ENCODE data around the gene FBXL13. TPM values are rescaled to one million over a fixed set of nuclear protein-coding genes. Genes with fewer than 3 reads are reported as not detected.

The FBXL13 gene
- total RNA-seq, 1 donor from 2014 or later: 3.0 TPM

DNA sequence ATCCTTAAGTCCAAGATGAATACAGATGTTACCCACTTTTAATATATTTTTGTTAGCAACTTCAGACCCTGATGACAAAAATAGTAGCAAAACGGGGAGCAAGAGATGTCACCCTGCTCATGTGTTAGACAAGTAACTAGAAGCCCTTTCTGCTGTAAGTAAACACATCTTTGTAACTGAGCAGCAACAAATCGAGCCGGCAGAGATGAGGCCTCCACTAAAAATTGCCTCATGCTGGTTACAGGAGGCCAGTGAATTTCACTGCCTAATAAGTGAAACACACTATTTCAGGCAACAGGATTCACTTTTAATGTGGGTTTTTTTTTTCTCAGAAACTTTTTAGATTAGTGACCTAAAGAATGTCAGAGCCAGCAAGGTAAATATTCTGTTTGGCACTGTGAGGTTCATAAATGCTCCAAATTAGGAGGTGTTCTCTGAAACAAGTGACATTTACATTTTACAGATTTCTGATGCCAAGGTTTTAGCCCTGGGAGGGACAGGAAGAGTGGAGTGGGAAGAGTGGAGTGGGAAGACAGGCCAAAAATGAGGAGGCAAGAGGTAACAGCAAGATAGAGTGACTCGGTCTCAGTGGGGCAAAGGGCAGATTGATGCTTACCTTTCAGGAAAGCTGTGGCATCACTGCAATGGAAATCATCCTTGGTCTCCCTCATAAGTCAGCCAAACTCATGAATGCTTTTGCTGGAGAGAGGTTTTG, 215.4 kb downstream of the FBXL13 start:
- ATAC-seq (no peak), DNase-seq (no peak)
- TF ChIP-seq, protein P1, sequence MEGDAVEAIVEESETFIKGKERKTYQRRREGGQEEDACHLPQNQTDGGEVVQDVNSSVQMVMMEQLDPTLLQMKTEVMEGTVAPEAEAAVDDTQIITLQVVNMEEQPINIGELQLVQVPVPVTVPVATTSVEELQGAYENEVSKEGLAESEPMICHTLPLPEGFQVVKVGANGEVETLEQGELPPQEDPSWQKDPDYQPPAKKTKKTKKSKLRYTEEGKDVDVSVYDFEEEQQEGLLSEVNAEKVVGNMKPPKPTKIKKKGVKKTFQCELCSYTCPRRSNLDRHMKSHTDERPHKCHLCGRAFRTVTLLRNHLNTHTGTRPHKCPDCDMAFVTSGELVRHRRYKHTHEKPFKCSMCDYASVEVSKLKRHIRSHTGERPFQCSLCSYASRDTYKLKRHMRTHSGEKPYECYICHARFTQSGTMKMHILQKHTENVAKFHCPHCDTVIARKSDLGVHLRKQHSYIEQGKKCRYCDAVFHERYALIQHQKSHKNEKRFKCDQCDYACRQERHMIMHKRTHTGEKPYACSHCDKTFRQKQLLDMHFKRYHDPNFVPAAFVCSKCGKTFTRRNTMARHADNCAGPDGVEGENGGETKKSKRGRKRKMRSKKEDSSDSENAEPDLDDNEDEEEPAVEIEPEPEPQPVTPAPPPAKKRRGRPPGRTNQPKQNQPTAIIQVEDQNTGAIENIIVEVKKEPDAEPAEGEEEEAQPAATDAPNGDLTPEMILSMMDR (IDR thresholded peaks at IDR 0.05): no peak
- Histone ChIP-seq H3K4me1 (no peaks in the 10 kb centered on the region), H3K4me3 (no peak overlapping the region), H3K27ac (no peak overlapping the region), H3K36me3 (no peaks in the 10 kb centered on the region), H3K27me3 (no peaks in the 10 kb centered on the region), H3K9me3 (no peaks in the 10 kb centered on the region)
- intact Hi-C loops (cut with DNase I): no loop called here

DNA sequence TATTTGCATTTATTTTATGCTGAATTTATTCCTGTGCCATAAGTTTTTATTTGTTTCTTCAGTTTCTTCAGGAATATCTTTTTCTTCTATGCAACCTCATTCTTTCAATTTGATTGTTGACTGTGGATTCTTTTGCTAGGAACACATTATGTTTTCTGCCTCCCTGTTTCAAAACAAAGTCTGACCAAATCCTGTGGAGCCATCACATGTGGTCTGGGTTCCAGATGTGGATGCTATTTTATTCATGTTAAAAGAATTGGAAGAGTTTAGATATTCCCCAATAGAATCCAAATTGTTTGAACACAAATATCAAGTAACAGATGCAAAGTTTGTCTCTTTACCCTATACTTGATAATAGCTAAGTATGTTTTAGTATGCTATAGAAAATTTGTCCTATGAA, 218.6 kb downstream of the FBXL13 start:
- Histone ChIP-seq H3K4me3 (no peak overlapping the region), H3K36me3 (no peaks in the 10 kb centered on the region), H3K4me1 (no peaks in the 10 kb centered on the region), H3K27me3 (no peaks in the 10 kb centered on the region), H3K9me3 (no peaks in the 10 kb centered on the region), H3K27ac (no peak overlapping the region)
- intact Hi-C loops (cut with DNase I): no loop called here
- ATAC-seq (no peak), DNase-seq (no peak)
- TF ChIP-seq, protein P1 (IDR thresholded peaks at IDR 0.05): no peak

DNA sequence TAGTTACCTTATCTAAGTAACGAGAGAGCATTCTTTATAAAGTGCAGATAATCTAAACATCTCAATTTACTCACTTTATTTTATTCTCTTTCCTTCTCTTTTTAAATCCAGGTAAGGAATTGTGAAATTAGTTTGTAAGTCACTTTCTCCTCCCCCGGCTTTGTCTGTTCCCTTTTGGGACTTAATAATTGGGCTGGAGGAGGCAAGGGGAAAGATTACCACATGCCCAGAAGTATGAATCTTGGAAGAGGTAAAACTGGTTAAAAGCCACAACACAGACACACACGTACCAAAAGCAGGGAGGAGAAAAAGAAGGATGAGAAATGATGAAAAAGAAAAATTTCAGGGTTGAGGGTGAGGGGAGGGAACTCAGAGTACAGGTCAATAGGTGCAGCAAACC, 225.1 kb downstream of the FBXL13 start:
- TF ChIP-seq, protein P1 (IDR thresholded peaks at IDR 0.05): no peak
- no peaks in the 10 kb centered on the region for H3K36me3 ChIP-seq
- no peak for ATAC-seq
- H3K9me3 ChIP-seq: no peaks in the 10 kb centered on the region
- DNase-seq: no peak
- intact Hi-C loops (cut with DNase I): no loop called here
- H3K27me3 ChIP-seq: no peaks in the 10 kb centered on the region
- no peaks in the 10 kb centered on the region for H3K4me1 ChIP-seq
- H3K4me3 ChIP-seq: no peak overlapping the region
- H3K27ac ChIP-seq: no peak overlapping the region

DNA sequence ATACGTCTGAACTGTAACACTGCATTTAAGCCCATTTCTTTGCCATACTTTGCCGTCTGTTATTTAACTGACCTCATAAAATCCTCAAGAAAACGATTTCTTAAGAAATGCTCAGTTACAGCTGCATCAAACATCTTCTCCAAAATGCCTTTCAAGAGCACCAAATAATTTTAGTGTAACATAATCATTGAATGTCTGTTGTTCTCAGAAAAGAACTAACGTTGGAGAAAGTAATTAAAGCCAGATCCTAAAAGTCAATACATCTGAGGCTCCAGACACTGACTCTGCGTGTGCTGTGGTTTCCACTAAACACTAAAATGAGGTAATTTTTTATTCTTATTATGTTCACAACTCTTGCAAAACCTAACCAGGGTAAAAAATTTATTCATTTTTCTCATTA, 225.5 kb downstream of the FBXL13 start:
- Histone ChIP-seq H3K27me3 (no peaks in the 10 kb centered on the region), H3K9me3 (no peaks in the 10 kb centered on the region), H3K4me3 (no peak overlapping the region), H3K36me3 (no peaks in the 10 kb centered on the region), H3K27ac (no peak overlapping the region), H3K4me1 (no peaks in the 10 kb centered on the region)
- intact Hi-C loops (cut with DNase I): no loop called here
- DNase-seq (no peak), ATAC-seq (no peak)
- TF ChIP-seq, protein P1 (IDR thresholded peaks at IDR 0.05): no peak

DNA sequence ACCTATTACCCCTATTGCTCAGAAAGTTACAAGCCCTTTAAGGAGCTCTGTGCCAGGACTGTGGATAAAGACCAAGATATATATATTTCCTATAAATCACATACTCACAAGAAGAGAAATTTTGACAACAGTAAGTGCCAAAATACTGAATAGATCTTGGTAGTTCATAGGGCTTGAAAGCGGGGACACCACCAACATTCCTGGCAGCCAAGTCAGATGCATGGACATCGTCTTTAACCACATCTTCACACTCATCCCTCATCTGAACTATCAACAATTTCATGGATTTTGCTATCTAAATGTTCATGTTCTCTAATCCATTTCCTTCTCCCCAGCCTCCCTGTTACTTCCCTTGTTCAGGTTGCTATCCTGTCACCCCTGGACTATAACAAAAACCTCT, 229.2 kb downstream of the FBXL13 start:
- Histone ChIP-seq H3K27ac (no peak overlapping the region), H3K4me3 (no peak overlapping the region), H3K27me3 (no peaks in the 10 kb centered on the region), H3K9me3 (no peaks in the 10 kb centered on the region), H3K4me1 (no peaks in the 10 kb centered on the region), H3K36me3 (no peaks in the 10 kb centered on the region)
- ATAC-seq: no peak
- DNase-seq: no peak
- TF ChIP-seq, protein P1 (IDR thresholded peaks at IDR 0.05): no peak
- intact Hi-C loops (cut with DNase I): no loop called here

DNA sequence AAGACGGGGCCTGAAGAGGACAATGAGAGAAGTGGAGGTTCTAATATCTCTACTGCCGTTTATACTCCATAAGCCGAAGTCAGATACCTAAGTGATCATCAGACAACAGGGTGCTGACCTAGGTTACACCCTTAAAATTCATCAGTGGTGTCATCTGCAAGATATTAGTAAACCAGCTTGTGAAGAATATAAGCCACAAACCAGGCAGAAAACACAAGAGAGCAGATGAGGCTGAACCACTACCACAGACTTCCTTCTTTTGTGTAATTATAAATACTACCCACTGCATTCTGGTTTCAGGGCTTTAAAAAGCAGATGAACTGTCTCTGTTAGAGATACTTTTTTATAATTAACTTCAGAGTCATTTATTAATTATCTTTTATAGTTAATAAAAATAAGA, 230.7 kb downstream of the FBXL13 start:
- H3K27me3 ChIP-seq: no peaks in the 10 kb centered on the region
- H3K9me3 ChIP-seq: no peaks in the 10 kb centered on the region
- no peak for ATAC-seq
- intact Hi-C loops (cut with DNase I): no loop called here
- no peaks in the 10 kb centered on the region for H3K4me1 ChIP-seq
- H3K27ac ChIP-seq: no peak overlapping the region
- no peak overlapping the region for H3K4me3 ChIP-seq
- H3K36me3 ChIP-seq: no peaks in the 10 kb centered on the region
- TF ChIP-seq, protein P1 (IDR thresholded peaks at IDR 0.05): no peak
- no peak for DNase-seq
